Neural progenitor cell (in vitro differentiated cells): Measurements from ENCODE around the gene KRT33A.

Experiments used
- EZH2 ChIP-seq: fragments of 200-600 bp; sonication (generic); IDR thresholded peaks from 2 replicates; pipeline ENCODE4 v1.6.1; 2017; ENCODE audit warnings: antibody characterized with exemption, mild to moderate bottlenecking, moderate library complexity
- EZH2phosphoT487 ChIP-seq: fragments of 200-600 bp; sonication (generic); IDR thresholded peaks from 2 replicates; pipeline ENCODE4 v1.6.1; 2017; ENCODE audit warnings: antibody characterized with exemption
- TF ChIP-seq, protein P1 (sequence below): fragments of 200-600 bp; sonication (generic); IDR thresholded peaks from 2 replicates; pipeline ENCODE4 v1.5.1; 2017; ENCODE audit warnings: antibody characterized with exemption, mild to moderate bottlenecking

DNA sequence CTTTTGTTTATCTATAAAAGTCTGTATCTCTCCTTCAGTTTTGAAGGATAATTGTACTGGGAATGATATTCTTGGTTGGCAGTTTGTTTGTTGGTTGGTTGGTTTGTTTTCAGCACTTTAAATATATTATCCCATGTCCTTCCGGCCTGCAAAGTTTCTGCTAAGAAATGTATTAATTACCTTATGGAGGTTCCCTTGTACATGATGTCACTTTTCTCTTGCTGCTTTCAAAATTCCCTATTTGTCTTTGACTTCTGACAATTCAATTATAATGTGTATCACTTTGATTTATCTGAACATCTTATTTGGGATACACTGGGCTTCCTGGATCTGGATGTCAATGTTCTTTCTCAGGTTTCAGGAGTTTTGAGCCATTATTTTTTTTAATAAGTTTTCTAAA lies 35.6 kb upstream of the KRT33A start:
- TF ChIP-seq, protein P1, sequence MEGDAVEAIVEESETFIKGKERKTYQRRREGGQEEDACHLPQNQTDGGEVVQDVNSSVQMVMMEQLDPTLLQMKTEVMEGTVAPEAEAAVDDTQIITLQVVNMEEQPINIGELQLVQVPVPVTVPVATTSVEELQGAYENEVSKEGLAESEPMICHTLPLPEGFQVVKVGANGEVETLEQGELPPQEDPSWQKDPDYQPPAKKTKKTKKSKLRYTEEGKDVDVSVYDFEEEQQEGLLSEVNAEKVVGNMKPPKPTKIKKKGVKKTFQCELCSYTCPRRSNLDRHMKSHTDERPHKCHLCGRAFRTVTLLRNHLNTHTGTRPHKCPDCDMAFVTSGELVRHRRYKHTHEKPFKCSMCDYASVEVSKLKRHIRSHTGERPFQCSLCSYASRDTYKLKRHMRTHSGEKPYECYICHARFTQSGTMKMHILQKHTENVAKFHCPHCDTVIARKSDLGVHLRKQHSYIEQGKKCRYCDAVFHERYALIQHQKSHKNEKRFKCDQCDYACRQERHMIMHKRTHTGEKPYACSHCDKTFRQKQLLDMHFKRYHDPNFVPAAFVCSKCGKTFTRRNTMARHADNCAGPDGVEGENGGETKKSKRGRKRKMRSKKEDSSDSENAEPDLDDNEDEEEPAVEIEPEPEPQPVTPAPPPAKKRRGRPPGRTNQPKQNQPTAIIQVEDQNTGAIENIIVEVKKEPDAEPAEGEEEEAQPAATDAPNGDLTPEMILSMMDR = no peak
- no peak for TF ChIP-seq EZH2phosphoT487
- TF ChIP-seq EZH2 = no peak
